Tibial artery (tissue), 4 donors: ENCODE data around the gene BTG4.

Experiments
- DNase-seq, 2 donors: peaks; one replicate each; pipeline ENCODE4 v3.0.0-alpha.2; 2019
- H3K27ac ChIP-seq, 2 donors: fragments of 200-600 bp; sonication (generic) in 1 of 2; 1 replicate in 1 of 2; 2 replicates in 1 of 2; pipeline ENCODE4 v1.5.1; 2018 to 2019; ENCODE audit warnings: mild to moderate bottlenecking in 1 of 2
- H3K27me3 ChIP-seq, 2 donors: fragments of 200-600 bp; sonication (generic) in 1 of 2; one replicate each; pipeline versions ENCODE4 v1.5.1 to v1.6.0; 2016 to 2019
- H3K36me3 ChIP-seq, 3 donors: fragments of 200-600 bp; sonication (generic) in 2 of 3; one replicate each; pipeline ENCODE4 v1.5.1; 2016 to 2019; ENCODE audit warnings: mild to moderate bottlenecking in 2 of 3
- H3K4me1 ChIP-seq, 4 donors: fragments of 200-600 bp; sonication (generic) in 2 of 4; 1 replicate in 3 of 4; 2 replicates in 1 of 4; pipeline ENCODE4 v1.5.1; 2016 to 2019
- H3K4me3 ChIP-seq, 2 donors: fragments of 200-600 bp; sonication (generic) in 1 of 2; 1 replicate in 1 of 2; 2 replicates in 1 of 2; pipeline ENCODE4 v1.5.1; 2018 to 2019; ENCODE audit warnings: mild to moderate bottlenecking in 2 of 2
- H3K9me3 ChIP-seq, 3 donors: fragments of 200-600 bp; sonication (generic) in 1 of 3; one replicate each; pipeline ENCODE4 v1.5.1; 2016 to 2019
- intact Hi-C: fragments of 100-400 bp; cut with DNase I; formaldehyde crosslinking; loops from one replicate; pipeline ENCODE4 v1.15.0; 2023; ENCODE audit warnings: low total_unique reads
- TF ChIP-seq, protein P1 (sequence below), 2 experiments: fragments of 200-600 bp in 1 of 2; fragments of 450-650 bp in 1 of 2; IDR thresholded peaks; one replicate each; pipeline ENCODE4 v1.5.1; 2017 to 2019; ENCODE audit warnings: antibody characterized with exemption in 2 of 2, mild to moderate bottlenecking in 1 of 2, moderate library complexity in 1 of 2

The BTG4 gene

GRCh38 chr11:111454561-111455192 lies 57.5 kb downstream of the BTG4 start:
- intact Hi-C loops = no loop called here

DNA sequence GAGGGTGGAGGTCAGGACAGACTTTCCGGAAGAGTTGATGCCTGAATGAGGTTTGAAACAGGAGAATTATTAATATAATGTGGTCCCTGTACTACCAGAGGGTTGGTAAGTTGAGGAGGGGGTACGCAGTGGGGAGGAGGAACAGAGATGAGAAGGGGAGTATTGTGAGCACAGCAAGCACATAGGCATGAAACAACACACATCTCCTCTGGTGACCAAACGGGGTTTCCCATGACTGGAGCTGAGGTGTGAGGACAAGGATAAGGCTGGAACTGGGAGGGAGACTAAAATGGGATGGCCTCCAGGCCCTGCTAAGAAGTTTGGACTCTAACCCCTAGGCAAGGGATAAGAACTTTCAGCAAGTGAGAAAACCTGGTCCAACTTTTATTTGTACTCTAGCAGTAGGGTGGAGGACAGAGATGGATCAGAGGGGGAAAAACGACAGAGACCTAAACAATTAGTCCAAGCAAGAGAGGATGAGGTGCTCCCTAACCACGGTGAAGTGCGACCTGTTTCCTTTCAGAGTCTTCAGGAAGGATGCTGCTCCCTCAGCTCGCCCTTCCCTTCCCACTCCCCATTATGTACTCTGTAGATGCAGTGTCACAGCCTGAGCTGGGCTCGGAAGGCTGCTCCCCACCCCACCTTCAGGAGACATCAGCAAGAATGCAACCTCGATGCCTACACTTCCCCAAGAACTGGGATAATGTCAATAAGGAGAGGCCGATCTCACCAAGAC lies 59.2 kb downstream of the BTG4 start:
- no peak for DNase-seq
- Histone ChIP-seq H3K27me3 (peaks cover 0 to 6% of the 10 kb centered on the region in 2 donors), H3K4me3 (no peak overlapping the region), H3K9me3 (no peaks in the 10 kb centered on the region), H3K4me1 (no peaks in the 10 kb centered on the region), H3K27ac (no peak overlapping the region), H3K36me3 (no peaks in the 10 kb centered on the region)
- intact Hi-C loops = no loop called here
- TF ChIP-seq, protein P1, sequence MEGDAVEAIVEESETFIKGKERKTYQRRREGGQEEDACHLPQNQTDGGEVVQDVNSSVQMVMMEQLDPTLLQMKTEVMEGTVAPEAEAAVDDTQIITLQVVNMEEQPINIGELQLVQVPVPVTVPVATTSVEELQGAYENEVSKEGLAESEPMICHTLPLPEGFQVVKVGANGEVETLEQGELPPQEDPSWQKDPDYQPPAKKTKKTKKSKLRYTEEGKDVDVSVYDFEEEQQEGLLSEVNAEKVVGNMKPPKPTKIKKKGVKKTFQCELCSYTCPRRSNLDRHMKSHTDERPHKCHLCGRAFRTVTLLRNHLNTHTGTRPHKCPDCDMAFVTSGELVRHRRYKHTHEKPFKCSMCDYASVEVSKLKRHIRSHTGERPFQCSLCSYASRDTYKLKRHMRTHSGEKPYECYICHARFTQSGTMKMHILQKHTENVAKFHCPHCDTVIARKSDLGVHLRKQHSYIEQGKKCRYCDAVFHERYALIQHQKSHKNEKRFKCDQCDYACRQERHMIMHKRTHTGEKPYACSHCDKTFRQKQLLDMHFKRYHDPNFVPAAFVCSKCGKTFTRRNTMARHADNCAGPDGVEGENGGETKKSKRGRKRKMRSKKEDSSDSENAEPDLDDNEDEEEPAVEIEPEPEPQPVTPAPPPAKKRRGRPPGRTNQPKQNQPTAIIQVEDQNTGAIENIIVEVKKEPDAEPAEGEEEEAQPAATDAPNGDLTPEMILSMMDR (IDR thresholded peaks at IDR 0.05) = no peak

More at GRCh38 chr11:111454561-111455192, 57.5 kb downstream of the BTG4 start:
- TF ChIP-seq, protein P1 (IDR thresholded peaks at IDR 0.05) = no peak
- Histone ChIP-seq H3K4me1 (no peaks in the 10 kb centered on the region), H3K9me3 (no peaks in the 10 kb centered on the region), H3K4me3 (no peak overlapping the region), H3K27ac (no peak overlapping the region), H3K36me3 (no peaks in the 10 kb centered on the region), H3K27me3 (peaks cover 0 to 10% of the 10 kb centered on the region in 2 donors)
- DNase-seq = no peak

DNA sequence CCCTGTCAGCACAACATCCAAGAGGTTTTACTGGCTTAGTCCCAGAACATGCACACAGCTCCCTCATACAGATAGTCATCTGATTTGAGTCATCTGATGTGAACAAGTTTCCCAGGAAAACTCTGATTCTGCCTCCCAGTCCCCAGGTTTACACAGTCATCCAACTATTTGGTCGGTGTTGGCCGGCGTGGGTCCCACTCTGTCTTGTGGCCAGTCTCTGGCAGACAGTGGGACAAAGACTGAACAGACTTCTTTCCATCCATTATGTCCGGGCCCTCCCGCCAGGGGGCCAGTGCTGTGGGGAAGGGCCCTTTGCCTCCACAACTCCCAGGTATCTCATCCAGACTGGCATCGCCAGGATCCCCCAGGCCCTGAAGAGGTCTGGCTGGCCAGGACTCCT lies 60.0 kb downstream of the BTG4 start:
- Histone ChIP-seq H3K4me1 (no peaks in the 10 kb centered on the region), H3K27me3 (peaks cover 0 to 4% of the 10 kb centered on the region in 2 donors), H3K4me3 (no peak overlapping the region), H3K9me3 (no peaks in the 10 kb centered on the region), H3K27ac (no peak overlapping the region), H3K36me3 (no peaks in the 10 kb centered on the region)
- TF ChIP-seq, protein P1 (IDR thresholded peaks at IDR 0.05) = no peak
- DNase-seq = no peak
- intact Hi-C loops = no loop called here

DNA sequence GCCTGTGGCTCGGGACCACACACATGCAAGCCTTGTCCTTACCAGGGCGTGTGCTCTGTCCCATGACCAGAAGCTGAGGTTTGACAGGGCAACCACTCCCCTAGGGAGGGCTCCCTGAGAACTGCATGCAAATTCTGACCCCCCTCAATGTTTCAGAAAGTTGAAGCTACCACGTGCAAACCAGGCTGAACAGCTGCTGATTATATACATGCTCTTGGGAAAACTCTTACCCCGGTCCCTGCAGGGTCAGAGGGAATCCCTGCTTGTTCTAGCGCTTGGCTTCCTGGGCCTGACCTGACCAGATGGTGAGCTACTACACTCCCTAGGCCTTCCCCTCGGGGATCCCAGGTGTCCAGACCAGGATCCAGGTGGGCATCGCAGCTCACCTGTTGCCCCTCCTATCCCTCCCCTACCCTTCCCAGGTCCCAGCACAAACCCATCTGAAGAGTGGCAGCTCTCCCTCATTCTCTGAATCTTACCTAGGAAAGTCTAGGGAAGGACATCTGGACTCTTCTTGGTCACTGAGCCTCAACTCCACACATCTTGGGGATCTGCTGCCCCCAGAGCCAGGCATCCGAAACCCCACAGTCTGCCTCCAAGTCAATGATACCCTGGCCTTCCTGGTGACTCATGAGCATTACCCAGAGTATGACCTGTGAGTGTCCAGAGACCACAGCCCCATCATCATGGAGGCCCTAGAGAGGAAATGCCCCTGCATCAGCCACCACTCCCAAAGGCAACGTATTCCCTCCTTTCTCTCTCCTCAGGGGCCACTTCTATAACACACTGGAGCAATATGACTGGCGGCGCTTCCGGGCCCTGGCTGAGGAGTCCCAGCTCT lies 61.5 kb downstream of the BTG4 start:
- no peak for DNase-seq
- Histone ChIP-seq H3K9me3 (no peaks in the 10 kb centered on the region), H3K36me3 (no peaks in the 10 kb centered on the region), H3K4me1 (no peaks in the 10 kb centered on the region), H3K27ac (no peak overlapping the region), H3K27me3 (peaks cover 0 to 4% of the 10 kb centered on the region in 2 donors), H3K4me3 (no peak overlapping the region)
- TF ChIP-seq, protein P1 (IDR thresholded peaks at IDR 0.05) = no peak
- intact Hi-C loops = no loop called here

DNA sequence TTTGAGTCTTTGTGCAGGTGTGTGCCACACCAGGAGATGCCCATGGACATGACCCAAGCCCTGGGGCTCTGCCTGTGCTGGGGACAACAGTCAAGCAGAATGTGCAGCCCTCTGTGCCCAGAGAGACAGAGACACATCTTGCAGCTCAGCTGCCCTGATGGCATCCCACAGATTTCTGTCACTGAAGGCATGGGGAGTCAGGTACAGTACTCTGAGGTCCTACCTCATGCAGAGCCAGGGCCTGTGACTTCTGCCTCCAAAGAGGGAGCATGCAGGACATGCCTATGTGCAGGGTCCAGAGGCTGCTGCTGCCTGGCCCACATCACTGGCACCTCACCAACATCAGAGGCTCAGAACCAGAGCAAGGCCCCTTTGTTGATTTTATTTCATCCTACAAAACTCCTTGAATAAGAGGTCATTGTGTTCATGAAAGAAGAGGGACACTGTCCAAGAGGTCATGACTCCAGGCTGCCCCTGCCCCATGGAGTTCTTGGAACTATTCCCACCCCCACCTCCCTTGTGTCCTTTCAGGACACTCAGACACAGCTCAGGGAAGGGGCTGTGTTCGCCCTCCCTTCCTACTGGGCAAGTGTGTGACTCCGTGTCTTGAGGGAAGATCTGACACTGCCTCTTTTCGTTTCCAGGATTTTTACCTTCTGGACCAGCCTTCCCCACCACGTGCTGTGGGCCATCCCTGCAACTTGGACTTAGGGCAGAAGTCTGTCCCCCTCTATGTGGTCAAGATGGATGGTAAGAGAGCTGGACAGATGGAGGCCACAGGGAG lies 62.3 kb downstream of the BTG4 start:
- Histone ChIP-seq H3K9me3 (no peaks in the 10 kb centered on the region), H3K27ac (no peak overlapping the region), H3K27me3 (peaks cover 0 to 4% of the 10 kb centered on the region in 2 donors), H3K36me3 (no peaks in the 10 kb centered on the region), H3K4me1 (no peaks in the 10 kb centered on the region), H3K4me3 (no peak overlapping the region)
- intact Hi-C loops = loop anchor here (5.0 kb wide), 1 partner anchor 168 kb away; no protein-coding TSS in a partner anchor
- no peak for DNase-seq
- TF ChIP-seq, protein P1 (IDR thresholded peaks at IDR 0.05) = no peak
